K562 (cell line): ENCODE results near the gene MFSD11. TPM values are rescaled to one million over a fixed set of nuclear protein-coding genes. Genes with fewer than 3 reads are reported as not detected.
A peak's percentile ranks its signal among the peaks of the same experiment; 100 is the strongest.

ENCODE experiments used
- BRCA1 ChIP-seq, 2 experiments: fragments of 450-650 bp in 1 of 2; sonication (generic) in 1 of 2; formaldehyde crosslinking in 1 of 2; IDR thresholded peaks; 2 replicates each; pipeline versions ENCODE4 v1.5.0 to v1.6.1; 2017 to 2020; ENCODE audit warnings: mild to moderate bottlenecking in 1 of 2, missing genetic modification reagents in 1 of 2
- DPF2 ChIP-seq: fragments of 450-650 bp; IDR thresholded peaks from 2 replicates; pipeline ENCODE4 v1.6.1; 2016
- ILK ChIP-seq: fragments of 450-650 bp; IDR thresholded peaks from 2 replicates; pipeline ENCODE4 v1.6.1; 2016; ENCODE audit warnings: missing genetic modification characterization, low read depth, mild to moderate bottlenecking, missing compliant biosample characterization, moderate library complexity, borderline replicate concordance
- JUN ChIP-seq, 2 experiments: sonication (generic) in 1 of 2; formaldehyde crosslinking in 1 of 2; IDR thresholded peaks; 2 replicates each; pipeline versions ENCODE4 v1.6.1 to v1.8.0; 2012 to 2022; ENCODE audit warnings: borderline replicate concordance in 2 of 2, mild to moderate bottlenecking in 2 of 2, improper control_type of control experiment in 1 of 2, low read depth in 1 of 2, low read length in 1 of 2, missing genetic modification reagents in 1 of 2
- POLR2G ChIP-seq: fragments of 200-400 bp; formaldehyde crosslinking; IDR thresholded peaks from 2 replicates; pipeline ENCODE4 v1.6.1; 2017; ENCODE audit warnings: low read depth, mild to moderate bottlenecking, antibody characterized with exemption, low read length, moderate library complexity
- SIN3A ChIP-seq, 2 experiments: fragments of 150-350 bp in 1 of 2; IDR thresholded peaks; 2 replicates each; pipeline ENCODE4 v1.6.1; 2011 to 2016; ENCODE audit warnings: borderline replicate concordance in 2 of 2, low read depth in 2 of 2, low read length in 2 of 2, mild to moderate bottlenecking in 2 of 2, moderate library complexity in 2 of 2; ENCODE audit not compliant: control insufficient read depth in 1 of 2
- ZNF444 ChIP-seq: fragments of 250-450 bp; sonication (Bioruptor Pico); IDR thresholded peaks from 2 replicates; pipeline ENCODE4 v1.4.0; 2020; ENCODE audit warnings: mild to moderate bottlenecking, moderate library complexity
- polyA plus RNA-seq, 8 experiments: library from polyadenylated mRNA; depleted of rRNA in 4 of 8; stranded (reverse) in 5 of 8; unstranded in 3 of 8; fragments of >200 nt; fragmentation: Nextera tagmentation in 2 of 8; fragmentation: Illumina TruSeq in 1 of 8; extraction: Ambion mirVana in 2 of 8; extraction: Trizol in 1 of 8; gene quantifications; 2 replicates each; pipeline versions ENCODE4 v1.2.1 to v1.2.3, GENCODE V29; 2011 to 2014; ENCODE audit warnings: inconsistent platforms in 1 of 8, missing spikeins in 1 of 8
- total RNA-seq, 7 experiments: library from RNA; depleted of rRNA in 6 of 7; stranded (reverse); fragments of >200 nt in 6 of 7; fragmentation: Illumina TruSeq in 2 of 7; extraction: Trizol in 2 of 7; gene quantifications; 2 replicates each; pipeline versions ENCODE4 v1.2.1 to v1.2.3, GENCODE V29; 2011 to 2021; ENCODE audit warnings: low replicate concordance in 1 of 7
- TF ChIP-seq, protein P1 (sequence below): fragments of 450-650 bp; IDR thresholded peaks from 2 replicates; pipeline ENCODE4 v1.6.1; 2014; ENCODE audit warnings: low read depth, mild to moderate bottlenecking, moderate library complexity, borderline replicate concordance
- TF ChIP-seq, protein P2 (sequence below): fragments of 200-800 bp; sonication (Bioruptor generic); IDR thresholded peaks from 2 replicates; pipeline ENCODE4 v1.6.1; 2017; ENCODE audit warnings: missing genetic modification characterization, missing compliant biosample characterization
- TF ChIP-seq, protein P3 (sequence below): fragments of 250-450 bp; sonication (Bioruptor Pico); IDR thresholded peaks from 2 replicates; pipeline ENCODE4 v1.8.0; 2022; ENCODE audit warnings: inconsistent platforms
- TF ChIP-seq, protein P4 (sequence below): fragments of 450-650 bp; IDR thresholded peaks from 2 replicates; pipeline ENCODE4 v1.6.1; 2016; ENCODE audit warnings: borderline replicate concordance
- TF ChIP-seq, protein P5 (sequence below): fragments of 250-450 bp; sonication (Bioruptor Pico); IDR thresholded peaks from 2 replicates; pipeline ENCODE4 v1.4.0; 2020; ENCODE audit warnings: borderline replicate concordance
- TF ChIP-seq, protein P6 (sequence below): fragments of 250-450 bp; sonication (Bioruptor Pico); IDR thresholded peaks from 2 replicates; pipeline ENCODE4 v1.9.0; 2021; ENCODE audit warnings: mild to moderate bottlenecking, inconsistent platforms

MFSD11 gene
- total and polyA plus RNA-seq, 9 of the 15 experiments (the other 6 are each of a cell fraction or from before 2014, with no cell fraction given), result 14.4 to 24.5 (median 19.9) TPM

DNA sequence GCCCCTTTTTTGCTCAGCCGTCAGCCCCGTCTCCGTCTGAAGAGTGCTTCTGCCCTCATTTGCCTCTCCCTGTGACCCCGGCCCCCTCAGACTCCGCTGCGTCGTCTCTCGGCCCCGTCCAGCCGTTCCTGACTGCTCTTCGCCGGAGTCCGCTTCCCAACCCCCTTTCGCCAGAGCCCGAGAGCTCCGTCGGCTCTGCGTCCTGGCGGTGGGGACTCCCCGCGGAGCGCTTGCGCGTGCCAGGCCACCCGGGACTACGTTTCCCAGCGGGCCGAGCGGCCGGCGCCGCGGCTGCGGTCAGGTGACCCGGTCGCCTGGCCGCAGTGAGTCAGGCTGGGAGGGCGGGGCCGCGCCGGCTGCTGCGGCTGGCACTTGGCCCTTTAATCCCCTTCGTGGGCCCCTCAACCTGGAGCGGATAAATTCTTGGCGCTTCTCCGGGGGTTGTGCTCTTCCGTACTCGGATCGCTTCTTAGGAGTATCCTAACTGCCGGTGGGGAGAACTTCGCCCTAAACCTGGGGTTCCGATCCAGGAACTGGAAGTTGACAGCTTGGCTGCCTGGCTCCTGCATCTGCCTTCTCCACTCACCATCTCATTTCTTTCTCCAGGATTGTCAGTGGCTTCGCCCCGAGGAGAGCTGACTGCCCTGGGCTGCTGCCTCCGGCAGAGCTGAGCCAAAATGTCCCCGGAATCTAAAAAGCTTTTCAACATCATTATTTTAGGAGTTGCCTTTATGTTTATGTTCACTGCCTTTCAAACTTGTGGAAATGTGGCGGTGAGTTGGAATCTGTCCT, at the start of gene MFSD11 (continued):
- TF ChIP-seq, protein P1, sequence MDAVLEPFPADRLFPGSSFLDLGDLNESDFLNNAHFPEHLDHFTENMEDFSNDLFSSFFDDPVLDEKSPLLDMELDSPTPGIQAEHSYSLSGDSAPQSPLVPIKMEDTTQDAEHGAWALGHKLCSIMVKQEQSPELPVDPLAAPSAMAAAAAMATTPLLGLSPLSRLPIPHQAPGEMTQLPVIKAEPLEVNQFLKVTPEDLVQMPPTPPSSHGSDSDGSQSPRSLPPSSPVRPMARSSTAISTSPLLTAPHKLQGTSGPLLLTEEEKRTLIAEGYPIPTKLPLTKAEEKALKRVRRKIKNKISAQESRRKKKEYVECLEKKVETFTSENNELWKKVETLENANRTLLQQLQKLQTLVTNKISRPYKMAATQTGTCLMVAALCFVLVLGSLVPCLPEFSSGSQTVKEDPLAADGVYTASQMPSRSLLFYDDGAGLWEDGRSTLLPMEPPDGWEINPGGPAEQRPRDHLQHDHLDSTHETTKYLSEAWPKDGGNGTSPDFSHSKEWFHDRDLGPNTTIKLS, result peak; percentile 78
- no peak for TF ChIP-seq ILK
- 0 out of 2 replicates have a peak, but pooled peaks have one; percentile 55 for TF ChIP-seq DPF2
- TF ChIP-seq ZNF444 (CRISPR knock-in tag), result no peak
- TF ChIP-seq JUN (IDR thresholded peaks at IDR 0.05; ENCODE audit: borderline replicate concordance, low read depth, low read length), result peak; percentile 86
- TF ChIP-seq JUN (CRISPR knock-in tag; IDR thresholded peaks at IDR 0.05; ENCODE audit: borderline replicate concordance), result no peak
- TF ChIP-seq, protein P2, sequence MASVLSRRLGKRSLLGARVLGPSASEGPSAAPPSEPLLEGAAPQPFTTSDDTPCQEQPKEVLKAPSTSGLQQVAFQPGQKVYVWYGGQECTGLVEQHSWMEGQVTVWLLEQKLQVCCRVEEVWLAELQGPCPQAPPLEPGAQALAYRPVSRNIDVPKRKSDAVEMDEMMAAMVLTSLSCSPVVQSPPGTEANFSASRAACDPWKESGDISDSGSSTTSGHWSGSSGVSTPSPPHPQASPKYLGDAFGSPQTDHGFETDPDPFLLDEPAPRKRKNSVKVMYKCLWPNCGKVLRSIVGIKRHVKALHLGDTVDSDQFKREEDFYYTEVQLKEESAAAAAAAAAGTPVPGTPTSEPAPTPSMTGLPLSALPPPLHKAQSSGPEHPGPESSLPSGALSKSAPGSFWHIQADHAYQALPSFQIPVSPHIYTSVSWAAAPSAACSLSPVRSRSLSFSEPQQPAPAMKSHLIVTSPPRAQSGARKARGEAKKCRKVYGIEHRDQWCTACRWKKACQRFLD (CRISPR knock-in tag), result no peak
- no peak for TF ChIP-seq BRCA1 (IDR thresholded peaks at IDR 0.05)
- TF ChIP-seq BRCA1 (CRISPR knock-in tag; IDR thresholded peaks at IDR 0.05), result no peak
- TF ChIP-seq, protein P3, sequence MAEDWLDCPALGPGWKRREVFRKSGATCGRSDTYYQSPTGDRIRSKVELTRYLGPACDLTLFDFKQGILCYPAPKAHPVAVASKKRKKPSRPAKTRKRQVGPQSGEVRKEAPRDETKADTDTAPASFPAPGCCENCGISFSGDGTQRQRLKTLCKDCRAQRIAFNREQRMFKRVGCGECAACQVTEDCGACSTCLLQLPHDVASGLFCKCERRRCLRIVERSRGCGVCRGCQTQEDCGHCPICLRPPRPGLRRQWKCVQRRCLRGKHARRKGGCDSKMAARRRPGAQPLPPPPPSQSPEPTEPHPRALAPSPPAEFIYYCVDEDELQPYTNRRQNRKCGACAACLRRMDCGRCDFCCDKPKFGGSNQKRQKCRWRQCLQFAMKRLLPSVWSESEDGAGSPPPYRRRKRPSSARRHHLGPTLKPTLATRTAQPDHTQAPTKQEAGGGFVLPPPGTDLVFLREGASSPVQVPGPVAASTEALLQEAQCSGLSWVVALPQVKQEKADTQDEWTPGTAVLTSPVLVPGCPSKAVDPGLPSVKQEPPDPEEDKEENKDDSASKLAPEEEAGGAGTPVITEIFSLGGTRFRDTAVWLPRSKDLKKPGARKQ (CRISPR knock-in tag), result no peak
- TF ChIP-seq POLR2G, result no peak; the same call in 1 of the 2 replicates
- TF ChIP-seq, protein P4, sequence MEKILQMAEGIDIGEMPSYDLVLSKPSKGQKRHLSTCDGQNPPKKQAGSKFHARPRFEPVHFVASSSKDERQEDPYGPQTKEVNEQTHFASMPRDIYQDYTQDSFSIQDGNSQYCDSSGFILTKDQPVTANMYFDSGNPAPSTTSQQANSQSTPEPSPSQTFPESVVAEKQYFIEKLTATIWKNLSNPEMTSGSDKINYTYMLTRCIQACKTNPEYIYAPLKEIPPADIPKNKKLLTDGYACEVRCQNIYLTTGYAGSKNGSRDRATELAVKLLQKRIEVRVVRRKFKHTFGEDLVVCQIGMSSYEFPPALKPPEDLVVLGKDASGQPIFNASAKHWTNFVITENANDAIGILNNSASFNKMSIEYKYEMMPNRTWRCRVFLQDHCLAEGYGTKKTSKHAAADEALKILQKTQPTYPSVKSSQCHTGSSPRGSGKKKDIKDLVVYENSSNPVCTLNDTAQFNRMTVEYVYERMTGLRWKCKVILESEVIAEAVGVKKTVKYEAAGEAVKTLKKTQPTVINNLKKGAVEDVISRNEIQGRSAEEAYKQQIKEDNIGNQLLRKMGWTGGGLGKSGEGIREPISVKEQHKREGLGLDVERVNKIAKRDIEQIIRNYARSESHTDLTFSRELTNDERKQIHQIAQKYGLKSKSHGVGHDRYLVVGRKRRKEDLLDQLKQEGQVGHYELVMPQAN, result peak; percentile 78
- TF ChIP-seq, protein P5, sequence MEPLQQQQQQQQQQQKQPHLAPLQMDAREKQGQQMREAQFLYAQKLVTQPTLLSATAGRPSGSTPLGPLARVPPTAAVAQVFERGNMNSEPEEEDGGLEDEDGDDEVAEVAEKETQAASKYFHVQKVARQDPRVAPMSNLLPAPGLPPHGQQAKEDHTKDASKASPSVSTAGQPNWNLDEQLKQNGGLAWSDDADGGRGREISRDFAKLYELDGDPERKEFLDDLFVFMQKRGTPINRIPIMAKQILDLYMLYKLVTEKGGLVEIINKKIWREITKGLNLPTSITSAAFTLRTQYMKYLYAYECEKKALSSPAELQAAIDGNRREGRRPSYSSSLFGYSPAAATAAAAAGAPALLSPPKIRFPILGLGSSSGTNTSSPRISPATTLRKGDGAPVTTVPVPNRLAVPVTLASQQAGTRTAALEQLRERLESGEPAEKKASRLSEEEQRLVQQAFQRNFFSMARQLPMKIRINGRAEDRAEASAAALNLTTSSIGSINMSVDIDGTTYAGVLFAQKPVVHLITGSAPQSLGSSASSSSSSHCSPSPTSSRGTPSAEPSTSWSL (CRISPR knock-in tag), result no peak
- TF ChIP-seq, protein P6, sequence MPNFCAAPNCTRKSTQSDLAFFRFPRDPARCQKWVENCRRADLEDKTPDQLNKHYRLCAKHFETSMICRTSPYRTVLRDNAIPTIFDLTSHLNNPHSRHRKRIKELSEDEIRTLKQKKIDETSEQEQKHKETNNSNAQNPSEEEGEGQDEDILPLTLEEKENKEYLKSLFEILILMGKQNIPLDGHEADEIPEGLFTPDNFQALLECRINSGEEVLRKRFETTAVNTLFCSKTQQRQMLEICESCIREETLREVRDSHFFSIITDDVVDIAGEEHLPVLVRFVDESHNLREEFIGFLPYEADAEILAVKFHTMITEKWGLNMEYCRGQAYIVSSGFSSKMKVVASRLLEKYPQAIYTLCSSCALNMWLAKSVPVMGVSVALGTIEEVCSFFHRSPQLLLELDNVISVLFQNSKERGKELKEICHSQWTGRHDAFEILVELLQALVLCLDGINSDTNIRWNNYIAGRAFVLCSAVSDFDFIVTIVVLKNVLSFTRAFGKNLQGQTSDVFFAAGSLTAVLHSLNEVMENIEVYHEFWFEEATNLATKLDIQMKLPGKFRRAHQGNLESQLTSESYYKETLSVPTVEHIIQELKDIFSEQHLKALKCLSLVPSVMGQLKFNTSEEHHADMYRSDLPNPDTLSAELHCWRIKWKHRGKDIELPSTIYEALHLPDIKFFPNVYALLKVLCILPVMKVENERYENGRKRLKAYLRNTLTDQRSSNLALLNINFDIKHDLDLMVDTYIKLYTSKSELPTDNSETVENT (CRISPR knock-in tag), result peak; percentile 10; the same call in 1 of the 2 replicates
- TF ChIP-seq SIN3A (IDR thresholded peaks at IDR 0.05; ENCODE audit: borderline replicate concordance in 2 of 2, control insufficient read depth in 1 of 2, low read depth in 2 of 2, low read length in 2 of 2), result peak; percentile 94 to 95
